Choroid plexus epithelial cell (primary cell): ENCODE data around the gene MICAL1.
"Not testable (repeated sequence)": the region's sequence is repeated elsewhere in the genome, so short reads cannot be mapped to it uniquely, and the experiment has no call there.

ENCODE experiments used
- DNase-seq: peaks from one replicate; pipeline ENCODE4 v3.0.0-alpha.2; 2010; ENCODE audit warnings: low read depth
- H3K4me3 ChIP-seq: 2 replicates; pipeline ENCODE4 v1.5.1; 2011; ENCODE audit warnings: low read depth, mild to moderate bottlenecking, control low read depth, low read length, moderate library complexity
- TF ChIP-seq, protein P1 (sequence below): conservative IDR thresholded peaks from 2 replicates; pipeline ENCODE4 v1.5.1; 2011; ENCODE audit warnings: low read depth, mild to moderate bottlenecking, control low read depth, inconsistent platforms, low read length, moderate library complexity

MICAL1 gene

DNA sequence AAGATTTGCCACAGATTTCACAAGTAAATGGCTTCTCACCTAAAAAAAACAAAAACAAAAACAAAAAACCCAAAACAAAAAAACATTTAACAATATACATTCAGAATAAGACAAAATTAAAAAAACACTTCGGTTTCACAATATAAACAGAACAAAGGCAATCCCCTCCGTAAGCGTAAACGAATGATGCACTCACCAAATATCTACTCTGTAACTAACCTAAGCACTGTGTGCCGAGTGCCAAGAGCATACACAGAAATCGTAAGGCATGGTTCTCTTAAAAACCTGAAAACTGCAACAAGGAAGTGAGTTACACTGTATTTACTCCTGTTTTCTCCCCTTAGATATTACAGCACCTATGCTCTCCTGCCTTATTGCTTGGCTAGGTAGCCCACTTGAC, 12.1 kb upstream of the MICAL1 start:
- TF ChIP-seq, protein P1, sequence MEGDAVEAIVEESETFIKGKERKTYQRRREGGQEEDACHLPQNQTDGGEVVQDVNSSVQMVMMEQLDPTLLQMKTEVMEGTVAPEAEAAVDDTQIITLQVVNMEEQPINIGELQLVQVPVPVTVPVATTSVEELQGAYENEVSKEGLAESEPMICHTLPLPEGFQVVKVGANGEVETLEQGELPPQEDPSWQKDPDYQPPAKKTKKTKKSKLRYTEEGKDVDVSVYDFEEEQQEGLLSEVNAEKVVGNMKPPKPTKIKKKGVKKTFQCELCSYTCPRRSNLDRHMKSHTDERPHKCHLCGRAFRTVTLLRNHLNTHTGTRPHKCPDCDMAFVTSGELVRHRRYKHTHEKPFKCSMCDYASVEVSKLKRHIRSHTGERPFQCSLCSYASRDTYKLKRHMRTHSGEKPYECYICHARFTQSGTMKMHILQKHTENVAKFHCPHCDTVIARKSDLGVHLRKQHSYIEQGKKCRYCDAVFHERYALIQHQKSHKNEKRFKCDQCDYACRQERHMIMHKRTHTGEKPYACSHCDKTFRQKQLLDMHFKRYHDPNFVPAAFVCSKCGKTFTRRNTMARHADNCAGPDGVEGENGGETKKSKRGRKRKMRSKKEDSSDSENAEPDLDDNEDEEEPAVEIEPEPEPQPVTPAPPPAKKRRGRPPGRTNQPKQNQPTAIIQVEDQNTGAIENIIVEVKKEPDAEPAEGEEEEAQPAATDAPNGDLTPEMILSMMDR = no peak
- H3K4me3 ChIP-seq = no peak overlapping the region
- no peak for DNase-seq

DNA sequence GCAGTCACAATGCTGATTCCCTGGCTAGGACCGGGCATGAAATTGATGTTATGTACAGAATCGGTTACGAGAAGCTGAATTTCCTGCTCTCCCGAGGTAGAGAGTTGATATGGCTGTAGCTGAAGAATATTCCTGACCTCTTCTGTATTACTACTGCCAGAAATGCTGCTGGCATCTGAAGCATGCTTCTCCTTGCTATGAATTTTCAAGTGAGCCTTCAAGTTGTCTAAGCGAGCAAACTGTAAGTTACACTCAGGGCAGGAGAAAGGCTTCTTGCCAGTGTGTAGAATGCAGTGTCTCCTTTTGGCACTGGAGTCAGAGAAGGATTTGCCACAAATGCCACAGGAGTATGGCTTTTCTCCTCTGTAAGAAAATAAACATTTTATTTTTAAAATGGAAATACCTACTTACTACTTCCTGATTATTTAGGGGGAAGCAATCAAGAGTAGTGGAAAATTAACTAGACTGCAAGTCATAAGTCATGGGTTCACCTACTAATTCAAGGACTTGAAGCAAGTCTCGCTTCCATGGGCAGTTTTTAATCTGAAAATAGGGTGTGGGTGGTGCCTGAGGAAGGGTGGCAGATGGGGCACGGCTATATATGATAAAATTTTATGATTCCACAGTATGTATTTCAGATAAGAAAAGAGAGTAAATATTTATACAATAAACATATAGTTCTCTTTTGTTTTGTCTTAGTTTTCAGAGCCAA, 10.8 kb upstream of the MICAL1 start:
- no peak for DNase-seq
- H3K4me3 ChIP-seq = no peak overlapping the region
- TF ChIP-seq, protein P1 = no peak

DNA sequence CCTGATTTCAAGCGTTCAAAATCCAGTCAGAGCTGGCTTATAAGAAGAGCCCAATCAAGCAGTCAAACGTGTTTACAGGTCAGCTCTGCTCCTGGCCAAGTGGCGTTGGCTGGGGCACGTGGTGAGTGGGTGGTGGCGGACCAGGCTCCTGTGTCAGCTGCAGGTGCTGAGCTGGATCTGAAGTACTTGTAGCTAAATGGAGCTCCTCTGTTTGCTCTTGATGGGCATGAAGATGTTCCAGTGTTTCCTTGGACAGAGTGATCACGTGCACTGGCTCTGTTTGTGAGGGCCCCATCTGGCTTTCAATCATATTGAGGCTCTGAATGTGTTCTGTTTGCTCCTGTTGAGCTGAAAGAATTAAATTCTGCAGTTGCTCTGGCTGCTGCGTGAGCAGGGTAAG, 10.2 kb upstream of the MICAL1 start:
- H3K4me3 ChIP-seq = no peak overlapping the region
- TF ChIP-seq, protein P1 = no peak
- DNase-seq = no peak

DNA sequence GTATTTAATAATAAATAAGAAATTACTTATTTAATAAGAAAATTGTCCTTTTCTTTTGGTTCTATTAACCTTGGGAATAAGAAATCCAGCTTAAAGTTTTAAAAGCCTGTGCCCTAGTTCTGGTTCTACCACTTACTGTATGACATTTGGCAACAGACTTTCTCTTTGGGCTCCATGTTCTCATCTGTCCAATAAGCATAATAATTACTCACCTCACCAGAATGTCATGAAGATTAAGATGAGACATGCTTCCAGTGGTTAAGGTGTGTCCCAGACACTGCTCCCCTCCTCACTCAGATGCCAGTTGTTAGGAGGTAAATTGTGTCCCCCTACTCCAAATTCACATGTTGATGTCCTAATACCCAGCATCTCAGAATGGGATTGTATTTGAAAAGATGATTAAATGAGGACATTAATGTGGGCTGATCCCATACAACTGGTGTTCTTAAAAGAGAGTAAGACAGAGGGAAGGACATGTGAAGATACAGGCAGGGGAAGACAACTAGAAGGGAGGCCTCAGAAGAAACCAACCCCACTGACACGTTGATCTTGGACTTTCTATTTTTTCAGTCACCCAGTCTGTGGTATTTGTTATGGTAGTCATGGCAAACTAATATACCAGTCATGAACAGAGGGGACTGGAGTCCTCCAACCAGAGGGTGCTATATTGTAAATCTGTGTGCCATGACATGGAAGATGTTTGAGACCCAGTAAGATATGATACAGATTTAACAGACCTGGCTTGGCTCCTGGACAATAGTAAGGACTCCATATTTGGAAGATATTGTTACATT, 6.4 kb upstream of the MICAL1 start:
- TF ChIP-seq, protein P1 = no peak
- no peak for DNase-seq

DNA sequence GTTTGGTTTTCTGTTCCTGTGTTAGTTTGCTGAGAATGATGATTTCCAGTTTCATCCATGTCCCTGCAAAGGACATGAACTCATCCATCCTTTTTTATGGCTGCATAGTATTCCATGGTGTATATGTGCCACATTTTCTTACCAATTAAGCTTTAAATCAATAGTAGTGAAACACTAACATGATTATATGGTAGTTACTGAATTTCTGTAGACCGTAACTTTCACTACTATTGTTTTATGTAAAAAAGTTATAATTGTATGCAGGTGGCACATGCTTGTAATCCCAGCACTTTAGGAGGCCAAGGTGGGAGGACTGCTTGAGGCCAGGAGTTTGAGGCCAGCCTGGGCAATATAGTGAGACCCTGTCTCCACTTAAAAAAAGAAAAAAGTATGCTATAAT, 5.6 kb upstream of the MICAL1 start:
- not testable (repeated sequence) for H3K4me3 ChIP-seq, DNase-seq

More for the DNA sequence above, 6.4 kb upstream of the MICAL1 start:
- no peak overlapping the region for H3K4me3 ChIP-seq

DNA sequence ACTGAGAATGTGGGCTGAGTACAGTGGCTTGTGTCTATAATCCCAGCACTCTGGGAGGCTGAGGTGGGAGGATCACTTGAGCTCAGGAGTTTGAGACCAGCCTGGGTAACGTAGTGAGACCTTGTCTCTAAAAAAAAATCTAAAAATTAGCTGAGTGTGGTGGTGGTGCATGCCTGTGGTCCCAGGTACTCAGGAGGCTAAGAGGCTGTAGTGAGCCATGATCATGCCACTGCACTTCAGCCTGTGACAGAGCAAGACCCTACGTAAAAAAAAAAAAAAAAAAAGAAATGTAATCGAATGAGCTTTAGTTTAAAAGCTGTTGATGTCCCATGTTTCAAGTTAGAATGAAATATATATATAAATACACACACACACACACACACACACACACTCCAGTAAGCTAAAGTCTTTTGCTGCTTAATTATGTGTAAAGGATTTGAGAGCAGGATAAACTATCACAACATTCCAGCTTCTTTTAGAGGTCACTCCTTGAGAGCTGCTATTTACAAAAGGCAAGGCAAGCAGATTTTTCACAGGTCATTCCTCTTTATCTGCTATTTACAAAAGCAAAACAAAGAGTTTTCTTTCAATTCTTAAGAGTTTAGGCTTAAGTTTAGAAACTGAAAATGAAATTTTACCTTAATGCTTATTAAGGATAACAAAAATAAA, 4.7 kb upstream of the MICAL1 start:
- DNase-seq = no peak
- TF ChIP-seq, protein P1 = no peak
- no peak overlapping the region for H3K4me3 ChIP-seq

DNA sequence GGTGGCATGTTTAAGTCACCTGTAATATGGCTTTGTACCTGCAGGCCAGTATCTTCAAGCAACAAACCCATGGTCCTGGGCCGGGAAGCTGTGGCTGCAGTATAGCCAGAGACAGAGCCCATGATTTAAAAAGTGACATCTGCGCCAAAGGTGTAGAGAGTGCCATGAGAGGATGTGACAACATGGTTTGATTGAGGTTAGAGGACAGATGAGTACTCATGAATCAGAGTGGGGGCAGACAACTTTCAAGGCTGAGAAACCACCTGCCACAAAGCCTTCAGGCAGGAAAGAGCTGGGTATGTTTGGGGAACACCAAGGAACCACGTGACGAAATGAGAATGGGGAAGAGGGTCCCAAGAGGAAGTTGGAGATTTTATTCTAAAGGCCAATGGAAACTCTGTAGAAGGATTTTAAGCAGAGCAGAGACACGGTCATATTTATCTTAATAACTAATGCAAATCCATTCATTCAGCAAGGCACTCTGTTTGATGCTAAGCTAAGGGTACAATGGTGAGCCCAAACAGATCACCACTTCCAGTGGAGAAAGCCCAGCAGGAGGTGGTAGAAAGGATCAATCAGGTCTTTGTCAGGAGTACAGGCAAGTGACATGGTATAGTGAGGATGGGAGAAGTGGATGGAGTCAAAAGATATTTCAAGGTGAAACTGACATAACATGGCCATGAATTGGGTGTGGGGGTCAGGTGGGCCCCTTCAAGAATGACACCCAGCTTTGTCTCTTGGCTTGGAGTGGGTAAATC, 3.4 kb upstream of the MICAL1 start:
- TF ChIP-seq, protein P1 = no peak
- no peak for DNase-seq
- H3K4me3 ChIP-seq = no peak overlapping the region
